ENCODE results near the gene PIP4P1. TPM values are rescaled to one million over a fixed set of nuclear protein-coding genes. Genes with fewer than 3 reads are reported as not detected.

PIP4P1 gene
- total and polyA plus RNA-seq, 2 of the 13 experiments (the other 11 are each of a cell fraction or from before 2014, with no cell fraction given), result 33.4 to 47.0 TPM

DNA sequence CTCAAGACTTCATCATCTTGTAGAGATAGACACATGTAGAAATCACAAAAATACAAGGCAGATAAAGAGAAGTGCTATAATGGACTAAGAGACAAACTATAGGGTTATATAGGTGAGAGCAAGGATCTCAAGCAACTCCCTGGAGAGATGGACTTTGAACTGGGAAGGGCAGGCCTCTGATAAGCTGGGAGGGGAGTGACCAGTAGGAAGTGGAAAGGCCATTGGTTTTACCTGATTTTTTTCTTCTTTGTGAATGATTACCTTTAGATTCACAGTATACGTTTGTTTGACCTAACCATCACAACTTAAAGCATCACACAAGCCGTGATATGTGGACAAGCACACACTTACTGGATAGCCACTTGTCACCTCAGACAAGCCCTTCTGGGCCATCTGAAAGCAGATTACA, 42.7 kb downstream of the PIP4P1 start (continued):
- TF ChIP-seq PAWR (CRISPR knock-in tag; IDR thresholded peaks at IDR 0.05; ENCODE audit: borderline replicate concordance) (no peak), ZNF678 (CRISPR knock-in tag; IDR thresholded peaks at IDR 0.05) (no peak), IKZF1 (IDR thresholded peaks at IDR 0.05) (no peak), EHMT2 (IDR thresholded peaks at IDR 0.05; ENCODE audit: borderline replicate concordance, low read depth, low read length) (peak; percentile 82), TAF15 (IDR thresholded peaks at IDR 0.05; ENCODE audit: low read depth, low read length, poor library complexity, severe bottlenecking) (no peak), FOXP1 (IDR thresholded peaks at IDR 0.05) (no peak), FOXP1 (CRISPR knock-in tag; IDR thresholded peaks at IDR 0.05) (no peak), GATAD2A (CRISPR knock-in tag; IDR thresholded peaks at IDR 0.05) (peak; percentile 75; the same call in 1 of the 2 replicates), YEATS4 (CRISPR knock-in tag; IDR thresholded peaks at IDR 0.05; ENCODE audit: borderline replicate concordance) (0 out of 2 replicates have a peak, but pooled peaks have one; percentile 48), SMAD3 (CRISPR knock-in tag; IDR thresholded peaks at IDR 0.05) (no peak), DMAP1 (CRISPR knock-in tag; IDR thresholded peaks at IDR 0.05) (0 out of 2 replicates have a peak, but pooled peaks have one; percentile 20), PPARG (CRISPR knock-in tag; conservative IDR thresholded peaks at IDR 0.05) (0 out of 2 replicates have a peak, but pooled peaks have one; percentile 41), HMGA1 (CRISPR knock-in tag; conservative IDR thresholded peaks at IDR 0.05) (no peak), ZBTB7A (CRISPR knock-in tag; IDR thresholded peaks at IDR 0.05) (no peak), ZNF720 (CRISPR knock-in tag; IDR thresholded peaks at IDR 0.05) (no peak), GTF3A (CRISPR knock-in tag; conservative IDR thresholded peaks at IDR 0.05) (no peak), CHD4 (IDR thresholded peaks at IDR 0.05; ENCODE audit: borderline replicate concordance, low read length) (0 out of 2 replicates have a peak, but pooled peaks have one; percentile 54), SAP130 (CRISPR knock-in tag; IDR thresholded peaks at IDR 0.05; ENCODE audit: low read depth) (peak; percentile 29; the same call in 1 of the 2 replicates), ZNF232 (CRISPR knock-in tag; IDR thresholded peaks at IDR 0.05; ENCODE audit: borderline replicate concordance) (no peak), FLYWCH1 (CRISPR knock-in tag; IDR thresholded peaks at IDR 0.05) (no peak), ZNF713 (CRISPR knock-in tag; IDR thresholded peaks at IDR 0.05) (no peak), TCF7 (IDR thresholded peaks at IDR 0.05; ENCODE audit: low read depth) (peak; percentile 7; the same call in 1 of the 2 replicates)
- TF ChIP-seq, protein P1, sequence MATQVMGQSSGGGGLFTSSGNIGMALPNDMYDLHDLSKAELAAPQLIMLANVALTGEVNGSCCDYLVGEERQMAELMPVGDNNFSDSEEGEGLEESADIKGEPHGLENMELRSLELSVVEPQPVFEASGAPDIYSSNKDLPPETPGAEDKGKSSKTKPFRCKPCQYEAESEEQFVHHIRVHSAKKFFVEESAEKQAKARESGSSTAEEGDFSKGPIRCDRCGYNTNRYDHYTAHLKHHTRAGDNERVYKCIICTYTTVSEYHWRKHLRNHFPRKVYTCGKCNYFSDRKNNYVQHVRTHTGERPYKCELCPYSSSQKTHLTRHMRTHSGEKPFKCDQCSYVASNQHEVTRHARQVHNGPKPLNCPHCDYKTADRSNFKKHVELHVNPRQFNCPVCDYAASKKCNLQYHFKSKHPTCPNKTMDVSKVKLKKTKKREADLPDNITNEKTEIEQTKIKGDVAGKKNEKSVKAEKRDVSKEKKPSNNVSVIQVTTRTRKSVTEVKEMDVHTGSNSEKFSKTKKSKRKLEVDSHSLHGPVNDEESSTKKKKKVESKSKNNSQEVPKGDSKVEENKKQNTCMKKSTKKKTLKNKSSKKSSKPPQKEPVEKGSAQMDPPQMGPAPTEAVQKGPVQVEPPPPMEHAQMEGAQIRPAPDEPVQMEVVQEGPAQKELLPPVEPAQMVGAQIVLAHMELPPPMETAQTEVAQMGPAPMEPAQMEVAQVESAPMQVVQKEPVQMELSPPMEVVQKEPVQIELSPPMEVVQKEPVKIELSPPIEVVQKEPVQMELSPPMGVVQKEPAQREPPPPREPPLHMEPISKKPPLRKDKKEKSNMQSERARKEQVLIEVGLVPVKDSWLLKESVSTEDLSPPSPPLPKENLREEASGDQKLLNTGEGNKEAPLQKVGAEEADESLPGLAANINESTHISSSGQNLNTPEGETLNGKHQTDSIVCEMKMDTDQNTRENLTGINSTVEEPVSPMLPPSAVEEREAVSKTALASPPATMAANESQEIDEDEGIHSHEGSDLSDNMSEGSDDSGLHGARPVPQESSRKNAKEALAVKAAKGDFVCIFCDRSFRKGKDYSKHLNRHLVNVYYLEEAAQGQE (IDR thresholded peaks at IDR 0.05; ENCODE audit: borderline replicate concordance in 1 of 2, low read depth in 1 of 2, low read length in 2 of 2), result no peak
- TF ChIP-seq, protein P2, sequence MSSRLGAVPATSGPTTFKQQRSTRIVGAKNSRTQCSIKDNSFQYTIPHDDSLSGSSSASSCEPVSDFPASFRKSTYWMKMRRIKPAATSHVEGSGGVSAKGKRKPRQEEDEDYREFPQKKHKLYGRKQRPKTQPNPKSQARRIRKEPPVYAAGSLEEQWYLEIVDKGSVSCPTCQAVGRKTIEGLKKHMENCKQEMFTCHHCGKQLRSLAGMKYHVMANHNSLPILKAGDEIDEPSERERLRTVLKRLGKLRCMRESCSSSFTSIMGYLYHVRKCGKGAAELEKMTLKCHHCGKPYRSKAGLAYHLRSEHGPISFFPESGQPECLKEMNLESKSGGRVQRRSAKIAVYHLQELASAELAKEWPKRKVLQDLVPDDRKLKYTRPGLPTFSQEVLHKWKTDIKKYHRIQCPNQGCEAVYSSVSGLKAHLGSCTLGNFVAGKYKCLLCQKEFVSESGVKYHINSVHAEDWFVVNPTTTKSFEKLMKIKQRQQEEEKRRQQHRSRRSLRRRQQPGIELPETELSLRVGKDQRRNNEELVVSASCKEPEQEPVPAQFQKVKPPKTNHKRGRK (CRISPR knock-in tag; IDR thresholded peaks at IDR 0.05), result no peak
- TF ChIP-seq, protein P3, sequence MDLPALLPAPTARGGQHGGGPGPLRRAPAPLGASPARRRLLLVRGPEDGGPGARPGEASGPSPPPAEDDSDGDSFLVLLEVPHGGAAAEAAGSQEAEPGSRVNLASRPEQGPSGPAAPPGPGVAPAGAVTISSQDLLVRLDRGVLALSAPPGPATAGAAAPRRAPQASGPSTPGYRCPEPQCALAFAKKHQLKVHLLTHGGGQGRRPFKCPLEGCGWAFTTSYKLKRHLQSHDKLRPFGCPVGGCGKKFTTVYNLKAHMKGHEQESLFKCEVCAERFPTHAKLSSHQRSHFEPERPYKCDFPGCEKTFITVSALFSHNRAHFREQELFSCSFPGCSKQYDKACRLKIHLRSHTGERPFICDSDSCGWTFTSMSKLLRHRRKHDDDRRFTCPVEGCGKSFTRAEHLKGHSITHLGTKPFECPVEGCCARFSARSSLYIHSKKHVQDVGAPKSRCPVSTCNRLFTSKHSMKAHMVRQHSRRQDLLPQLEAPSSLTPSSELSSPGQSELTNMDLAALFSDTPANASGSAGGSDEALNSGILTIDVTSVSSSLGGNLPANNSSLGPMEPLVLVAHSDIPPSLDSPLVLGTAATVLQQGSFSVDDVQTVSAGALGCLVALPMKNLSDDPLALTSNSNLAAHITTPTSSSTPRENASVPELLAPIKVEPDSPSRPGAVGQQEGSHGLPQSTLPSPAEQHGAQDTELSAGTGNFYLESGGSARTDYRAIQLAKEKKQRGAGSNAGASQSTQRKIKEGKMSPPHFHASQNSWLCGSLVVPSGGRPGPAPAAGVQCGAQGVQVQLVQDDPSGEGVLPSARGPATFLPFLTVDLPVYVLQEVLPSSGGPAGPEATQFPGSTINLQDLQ (CRISPR knock-in tag; IDR thresholded peaks at IDR 0.05), result no peak
